NCI-H1694 (cell line): ENCODE data around the gene NIPSNAP2.
A peak's percentile ranks its signal among the peaks of the same experiment; 100 is the strongest.
"Not testable (repeated sequence)": the region's sequence is repeated elsewhere in the genome, so short reads cannot be mapped to it uniquely, and the experiment has no call there.

ENCODE experiments used
- DNase-seq: peaks from one replicate; lab custom pipeline; 2025; lab: John Stamatoyannopoulos, UW

The NIPSNAP2 gene

DNA sequence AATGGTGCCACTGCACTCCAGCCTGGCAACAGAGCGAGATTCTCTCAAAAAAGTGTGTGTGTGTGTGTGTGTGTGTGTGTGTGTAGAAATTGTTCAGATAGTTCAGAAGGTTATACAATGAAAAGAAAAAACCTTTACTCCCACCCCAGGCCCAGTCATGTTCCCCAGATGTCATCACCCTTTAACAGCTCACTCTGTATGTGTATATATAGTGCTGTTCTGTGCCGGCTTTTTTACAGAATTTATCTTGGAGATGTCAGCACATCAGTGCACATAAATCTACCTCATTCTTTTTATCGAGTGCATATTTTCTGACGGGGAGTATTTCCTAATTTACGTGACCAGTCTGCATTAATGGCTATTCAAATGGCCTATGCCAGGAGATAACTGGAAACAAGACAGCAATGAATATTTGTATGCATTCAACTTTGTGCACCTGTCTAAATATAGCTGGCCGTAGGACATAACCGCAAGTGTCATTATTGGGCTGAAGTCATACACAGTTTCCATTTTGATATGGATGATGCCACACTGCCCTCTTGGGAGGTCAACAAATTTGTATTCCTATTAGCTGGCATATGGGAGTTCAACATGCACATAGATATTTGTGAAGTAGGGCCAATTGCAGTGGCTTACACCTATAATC, 11.7 kb downstream of the NIPSNAP2 start:
- DNase-seq, result no peak

DNA sequence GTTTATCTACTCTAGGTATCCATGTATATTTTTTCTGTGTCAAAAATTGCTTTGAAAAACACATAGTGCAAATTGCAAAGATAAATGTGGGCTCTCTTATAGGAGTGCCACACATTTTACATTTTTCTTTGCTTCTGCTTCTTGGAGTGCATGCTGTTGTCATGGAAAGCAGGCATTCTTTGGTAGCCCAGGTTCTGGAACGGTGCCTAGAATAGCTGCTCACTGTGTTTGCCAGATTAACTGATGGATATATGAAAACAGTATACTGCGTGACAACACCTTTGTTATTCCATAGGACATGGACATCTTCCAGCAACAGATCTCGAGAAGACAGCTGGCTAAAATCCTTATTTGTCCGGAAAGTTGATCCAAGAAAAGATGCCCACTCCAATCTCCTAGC, 13.4 kb downstream of the NIPSNAP2 start:
- peak; percentile 48 for DNase-seq

DNA sequence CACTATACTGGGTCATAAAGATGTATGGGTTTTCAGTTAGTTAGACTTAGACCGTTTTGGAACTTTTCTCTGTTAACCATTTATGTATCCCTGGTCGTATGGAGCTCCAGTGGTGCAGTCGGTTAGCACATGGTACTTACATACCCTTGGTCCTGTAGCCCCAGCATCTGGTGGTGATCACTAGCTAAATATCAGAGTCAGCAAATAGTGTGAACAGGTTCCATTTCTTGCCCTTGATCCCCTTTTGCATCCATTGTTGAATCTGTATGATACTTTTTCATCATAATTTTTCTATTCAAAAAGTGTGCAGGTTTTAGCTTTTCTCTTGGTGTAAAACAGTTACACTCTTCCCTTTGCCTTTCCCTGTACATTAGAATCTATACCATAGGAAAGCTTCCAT, 15.9 kb downstream of the NIPSNAP2 start:
- DNase-seq, result no peak

DNA sequence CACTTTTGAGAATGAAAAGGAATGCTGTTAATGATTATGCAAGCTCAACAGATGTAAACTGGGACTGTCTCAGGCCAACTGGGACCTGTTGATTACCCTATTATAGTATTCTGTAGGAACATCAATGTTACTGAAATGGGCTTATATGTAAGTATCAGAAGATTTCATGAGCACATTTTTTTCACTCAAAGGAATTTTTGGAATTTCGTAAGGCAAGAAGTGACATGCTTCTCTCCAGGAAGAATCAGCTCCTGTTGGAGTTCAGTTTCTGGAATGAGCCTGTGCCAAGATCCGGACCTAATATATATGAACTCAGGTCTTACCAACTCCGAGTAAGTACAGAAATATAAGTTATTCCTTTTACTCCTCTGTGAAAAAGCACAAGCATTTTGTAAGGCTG, 19.2 kb downstream of the NIPSNAP2 start:
- DNase-seq, result no peak

DNA sequence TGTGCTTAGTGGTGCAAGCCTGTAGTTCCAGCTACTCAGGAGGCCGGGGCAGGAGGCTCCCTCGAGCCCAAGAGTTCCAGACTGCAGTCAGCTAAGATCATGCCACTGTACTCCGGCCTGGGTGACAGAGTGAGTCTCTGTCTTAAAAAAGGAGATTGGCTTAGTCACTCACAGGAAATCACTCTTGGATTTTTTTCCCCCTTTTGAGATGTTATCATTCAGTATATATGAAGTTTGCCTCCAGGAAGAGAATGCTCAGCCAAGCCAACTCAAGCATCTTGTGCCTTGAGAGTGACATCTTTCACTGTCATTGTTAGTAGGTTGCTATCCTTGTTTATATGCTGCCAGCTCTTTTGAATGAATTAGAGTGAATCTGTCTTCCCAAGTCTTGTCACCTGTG, 28.0 kb downstream of the NIPSNAP2 start:
- DNase-seq, result no peak

DNA sequence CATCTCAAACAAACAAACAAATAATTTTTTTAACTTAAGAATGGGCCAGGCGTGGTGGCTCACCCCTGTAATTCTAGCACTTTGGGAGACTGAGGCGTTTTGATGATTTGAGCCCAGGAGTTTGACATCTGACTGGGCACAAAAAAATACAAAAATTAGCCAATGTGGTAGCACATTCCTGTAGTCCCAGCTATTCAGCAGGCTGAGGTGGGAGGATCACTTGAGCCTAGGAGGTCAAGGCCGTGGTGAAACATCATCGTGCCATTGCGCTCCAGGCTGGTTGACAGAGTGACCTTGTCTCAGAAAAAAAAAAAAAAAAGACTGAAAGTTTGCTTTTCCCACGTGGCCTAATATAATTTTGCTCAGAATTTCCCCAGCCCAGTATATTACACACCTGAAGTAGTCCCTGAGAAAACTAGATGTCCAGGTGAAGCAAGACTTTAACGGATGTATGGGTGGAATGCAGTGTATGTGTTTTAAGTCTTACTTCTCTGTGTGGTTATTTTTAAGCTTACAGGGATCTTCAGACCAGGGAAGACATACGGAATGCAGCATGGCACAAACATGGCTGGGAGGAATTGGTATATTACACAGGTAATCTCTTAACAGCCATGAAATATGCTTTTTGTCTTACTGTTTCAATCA, 32.6 kb downstream of the NIPSNAP2 start:
- no peak for DNase-seq

DNA sequence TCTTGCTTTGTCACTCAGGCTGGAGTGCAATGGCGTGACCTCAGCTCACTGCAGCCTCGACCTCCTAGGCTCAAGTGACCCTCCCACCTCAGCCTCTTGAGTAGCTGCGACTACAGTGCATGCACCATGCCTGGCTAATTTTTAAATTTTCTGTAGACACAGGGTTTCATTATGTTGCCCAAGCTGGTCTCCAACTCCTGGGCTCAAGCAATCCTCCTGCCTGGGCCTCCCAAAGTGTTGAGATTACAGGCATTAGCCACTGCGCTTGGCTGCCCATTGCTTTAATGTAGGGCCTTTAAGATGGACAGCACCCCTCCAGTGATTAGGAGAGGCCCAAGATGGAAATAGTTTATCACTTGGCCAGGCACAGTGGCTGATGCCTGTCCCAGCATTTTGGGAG, 39.4 kb downstream of the NIPSNAP2 start:
- DNase-seq, result no peak

DNA sequence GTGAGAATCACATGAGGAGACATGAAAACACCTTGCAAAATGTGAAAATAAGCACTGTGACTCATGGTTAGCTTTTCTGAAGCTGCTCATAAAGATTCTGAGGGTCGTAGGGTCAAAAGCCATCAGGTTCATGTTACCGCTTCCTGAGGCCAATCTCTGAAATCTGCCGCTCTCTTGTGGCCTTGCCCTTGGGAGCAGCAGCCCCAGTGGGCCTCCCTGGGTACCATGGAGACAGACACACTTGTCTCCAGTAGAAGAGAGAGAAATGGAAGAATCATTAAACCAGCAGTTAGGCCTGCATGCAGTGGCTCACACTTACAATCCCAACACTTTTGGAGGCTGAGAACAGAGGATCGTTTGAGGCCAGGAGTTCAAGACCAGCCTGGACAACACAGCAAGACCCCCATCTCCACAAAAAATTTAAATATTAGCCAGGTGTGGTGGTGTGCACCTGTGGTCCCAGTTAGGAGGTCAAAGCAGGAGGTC, 42.8 kb downstream of the NIPSNAP2 start:
- DNase-seq, result no peak

DNA sequence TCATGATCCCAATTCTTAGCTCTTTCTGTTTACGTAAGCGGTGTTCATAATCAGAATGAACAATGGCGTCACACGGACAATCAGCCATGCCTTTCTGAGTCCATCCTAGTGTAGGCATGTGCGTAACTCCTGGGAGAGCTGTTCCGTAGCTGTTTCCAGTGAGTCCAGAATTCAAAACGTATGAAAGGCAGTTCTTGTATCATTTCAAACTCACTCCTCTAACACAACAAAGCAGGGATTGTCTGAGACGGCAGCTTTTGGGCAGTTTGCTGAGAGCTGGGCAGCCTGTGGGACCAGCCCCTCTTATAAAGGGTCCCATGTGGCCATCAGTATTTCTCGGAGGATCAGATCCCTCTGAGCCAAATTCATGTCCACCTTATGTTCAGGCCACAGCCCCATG, 43.5 kb downstream of the NIPSNAP2 start:
- no peak for DNase-seq

DNA sequence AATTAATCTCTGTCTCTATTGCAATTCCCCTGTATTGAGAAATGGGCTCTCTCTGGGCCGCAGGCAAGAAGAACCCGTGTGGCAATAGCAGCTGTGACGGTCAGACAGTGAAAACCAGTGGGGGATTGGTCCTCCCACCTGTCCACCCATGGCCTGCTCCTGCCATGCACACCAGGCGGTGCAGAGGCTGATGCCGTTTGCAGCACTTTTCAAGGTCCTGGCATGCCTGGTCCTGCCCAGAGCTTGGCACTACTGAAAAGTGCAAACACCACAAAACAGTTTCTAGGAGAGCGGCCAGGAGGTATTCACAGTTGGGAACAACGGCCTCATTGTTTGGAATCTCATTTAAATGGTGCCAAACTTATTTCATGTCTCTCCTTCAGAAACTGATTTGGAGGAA, 45.3 kb downstream of the NIPSNAP2 start:
- DNase-seq, result peak; percentile 73

DNA sequence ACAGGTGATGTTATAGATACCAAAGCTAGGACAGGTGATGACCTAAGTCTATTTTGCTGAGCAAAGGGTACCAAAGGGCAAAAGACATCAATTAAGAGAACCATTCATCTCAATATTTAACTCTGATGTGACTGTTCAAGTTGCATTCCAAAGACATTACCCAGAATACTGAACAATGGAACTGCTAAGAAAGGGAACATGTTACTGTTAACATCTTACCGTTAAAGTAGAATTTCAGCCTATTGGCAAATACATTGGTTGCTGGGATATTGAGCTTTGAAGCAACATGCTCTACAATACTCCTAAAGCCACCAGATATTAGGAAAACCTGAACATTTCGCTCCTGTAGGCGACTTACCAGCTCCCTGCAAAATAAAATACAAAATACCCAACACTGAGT, 52.6 kb downstream of the NIPSNAP2 start:
- DNase-seq, result not testable (repeated sequence)

DNA sequence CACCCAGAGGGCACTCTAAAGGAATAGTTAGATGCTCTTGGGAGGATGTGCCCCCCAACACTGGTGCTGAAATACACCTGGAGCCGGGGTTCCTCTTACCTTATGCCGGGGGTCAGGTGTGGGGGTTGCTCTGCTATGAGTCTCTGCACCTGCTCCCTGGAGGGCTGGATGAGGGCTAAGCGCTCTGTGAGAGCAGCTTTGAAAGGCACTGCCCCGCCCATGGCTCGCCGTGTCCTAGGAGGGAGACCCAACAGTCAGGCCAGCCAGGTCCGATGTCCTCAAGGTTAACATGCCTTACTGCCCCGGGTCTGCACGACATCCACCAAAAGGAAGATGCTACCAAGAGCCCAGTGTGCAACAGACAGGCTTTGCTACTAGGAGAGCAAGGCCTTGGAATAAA, 55.1 kb downstream of the NIPSNAP2 start:
- no peak for DNase-seq

DNA sequence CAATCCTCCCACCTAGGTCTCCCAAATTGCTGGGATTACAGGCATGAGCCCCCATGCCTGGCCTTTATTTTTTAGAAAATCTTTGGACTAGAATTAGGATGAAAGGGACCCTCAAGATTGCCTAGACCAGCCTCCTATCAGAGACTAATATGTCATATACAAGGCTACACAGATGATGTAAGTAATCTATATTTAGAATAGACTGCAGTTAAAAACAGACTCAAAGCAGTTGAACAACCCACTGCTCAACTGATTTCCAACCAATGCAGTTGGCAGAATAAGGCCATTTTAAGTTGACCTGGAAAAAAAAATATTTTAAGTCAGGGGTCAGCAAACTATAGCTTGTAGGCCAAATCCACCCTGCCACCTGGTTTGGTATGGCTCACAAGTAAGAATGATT, 59.1 kb downstream of the NIPSNAP2 start:
- no peak for DNase-seq

DNA sequence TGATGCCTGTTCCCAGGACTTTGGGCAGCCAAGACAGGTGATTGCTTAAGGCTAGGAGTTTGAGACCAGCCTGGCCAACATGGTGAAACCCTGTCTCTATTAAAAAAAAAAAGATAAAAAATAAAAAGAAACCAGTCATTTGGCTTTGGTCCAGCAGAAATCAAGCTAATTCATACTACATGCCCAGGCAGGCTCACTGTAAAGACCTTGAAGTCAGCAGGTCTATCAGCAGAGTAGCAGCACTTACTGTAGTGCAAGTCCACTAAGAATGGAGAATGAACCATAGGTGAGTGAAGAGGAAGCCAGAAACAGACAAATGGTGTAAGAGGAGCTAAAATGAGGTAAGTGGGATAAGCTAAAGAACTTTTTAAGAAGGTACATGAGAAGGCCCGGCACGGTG, 62.2 kb downstream of the NIPSNAP2 start:
- no peak for DNase-seq

DNA sequence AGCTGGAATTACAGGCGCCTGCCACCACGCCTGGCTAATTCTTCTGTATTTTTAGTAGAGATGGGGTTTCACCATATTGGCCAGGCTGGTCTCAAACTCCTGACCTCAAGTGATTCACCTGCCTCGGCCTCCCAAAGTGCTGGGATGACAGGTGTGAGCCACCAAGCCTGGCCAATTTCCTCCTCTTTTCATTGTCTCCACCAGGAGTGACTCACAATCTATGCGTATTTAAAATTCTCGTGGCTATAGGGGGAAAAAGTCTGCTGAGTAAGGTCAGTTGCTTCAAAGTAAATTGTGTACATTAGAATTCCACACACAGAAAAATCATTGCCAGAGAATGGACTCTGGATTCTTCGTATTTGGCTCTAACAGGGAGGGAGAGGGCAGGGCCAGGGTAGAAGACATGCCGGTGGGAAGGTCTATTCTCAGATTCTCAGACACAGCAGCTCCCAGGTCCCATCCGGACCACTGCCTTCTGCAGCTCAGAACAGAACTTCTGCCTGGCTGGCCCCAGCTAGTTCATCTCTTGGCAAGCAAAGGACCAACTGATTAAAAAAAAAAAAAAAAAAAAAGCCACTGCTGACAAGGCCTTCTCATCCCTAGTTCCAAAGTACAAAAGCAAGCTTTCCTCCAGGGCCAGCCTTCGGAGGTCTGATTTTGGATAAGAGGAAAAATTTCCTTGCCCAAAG, 64.7 kb downstream of the NIPSNAP2 start:
- no peak for DNase-seq

DNA sequence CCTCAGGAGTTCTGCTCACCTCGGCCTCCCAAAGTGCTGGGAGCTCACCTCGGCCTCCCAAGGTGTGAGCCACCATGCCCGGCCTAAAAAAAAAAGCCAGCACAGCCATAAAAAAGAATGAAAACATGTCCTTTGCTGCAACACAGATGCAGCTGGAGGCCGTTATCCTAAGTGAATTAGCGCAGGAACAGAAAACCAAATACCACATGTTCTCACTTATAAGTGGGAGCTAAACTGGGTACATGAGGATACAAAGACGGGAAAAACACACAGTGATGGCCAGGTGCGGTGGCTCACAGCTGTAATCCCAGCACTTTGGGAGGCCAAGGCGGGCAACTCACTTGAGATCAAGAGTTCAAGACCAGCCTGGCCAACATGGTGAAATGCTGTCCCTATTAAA, 66.0 kb downstream of the NIPSNAP2 start:
- no peak for DNase-seq

DNA sequence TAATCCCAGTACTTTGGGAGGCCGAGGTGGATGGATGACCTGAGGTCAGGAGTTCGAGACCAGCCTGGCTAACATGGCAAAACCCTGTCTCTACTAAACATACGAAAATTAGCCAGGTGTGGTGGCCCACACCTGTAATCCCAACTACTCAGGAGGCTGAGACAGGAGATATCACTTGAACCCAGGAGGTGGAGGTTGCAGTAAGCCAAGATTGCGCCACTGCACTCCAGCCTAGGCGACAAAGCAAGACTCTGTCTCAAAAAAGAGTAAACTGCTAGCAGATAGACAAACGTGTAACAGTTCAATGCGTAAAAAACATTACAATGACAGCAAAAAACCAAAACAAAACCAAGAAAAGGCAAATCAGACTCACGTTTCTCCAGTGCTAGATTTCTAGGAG, 67.2 kb downstream of the NIPSNAP2 start:
- DNase-seq, result not testable (repeated sequence)

DNA sequence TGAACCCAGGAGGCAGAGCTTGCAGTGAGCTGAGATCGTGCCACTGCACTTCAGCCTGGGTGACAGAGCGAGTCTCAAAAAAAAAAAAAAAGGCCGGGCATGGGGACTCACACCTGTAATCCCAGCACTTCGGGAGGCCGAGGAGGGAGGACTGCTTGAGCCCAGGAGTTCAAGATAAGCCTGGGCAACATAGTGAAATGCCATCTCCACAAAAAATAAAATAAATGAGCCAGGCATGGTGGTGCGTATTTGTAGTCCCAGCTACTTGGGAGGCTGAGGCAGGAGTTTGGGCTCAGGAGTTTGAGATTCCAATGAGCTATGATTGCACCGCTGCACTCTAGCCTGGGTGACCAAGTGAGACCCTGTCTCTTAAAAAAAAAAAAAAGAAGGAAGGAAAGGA, 68.2 kb downstream of the NIPSNAP2 start:
- DNase-seq, result not testable (repeated sequence)

DNA sequence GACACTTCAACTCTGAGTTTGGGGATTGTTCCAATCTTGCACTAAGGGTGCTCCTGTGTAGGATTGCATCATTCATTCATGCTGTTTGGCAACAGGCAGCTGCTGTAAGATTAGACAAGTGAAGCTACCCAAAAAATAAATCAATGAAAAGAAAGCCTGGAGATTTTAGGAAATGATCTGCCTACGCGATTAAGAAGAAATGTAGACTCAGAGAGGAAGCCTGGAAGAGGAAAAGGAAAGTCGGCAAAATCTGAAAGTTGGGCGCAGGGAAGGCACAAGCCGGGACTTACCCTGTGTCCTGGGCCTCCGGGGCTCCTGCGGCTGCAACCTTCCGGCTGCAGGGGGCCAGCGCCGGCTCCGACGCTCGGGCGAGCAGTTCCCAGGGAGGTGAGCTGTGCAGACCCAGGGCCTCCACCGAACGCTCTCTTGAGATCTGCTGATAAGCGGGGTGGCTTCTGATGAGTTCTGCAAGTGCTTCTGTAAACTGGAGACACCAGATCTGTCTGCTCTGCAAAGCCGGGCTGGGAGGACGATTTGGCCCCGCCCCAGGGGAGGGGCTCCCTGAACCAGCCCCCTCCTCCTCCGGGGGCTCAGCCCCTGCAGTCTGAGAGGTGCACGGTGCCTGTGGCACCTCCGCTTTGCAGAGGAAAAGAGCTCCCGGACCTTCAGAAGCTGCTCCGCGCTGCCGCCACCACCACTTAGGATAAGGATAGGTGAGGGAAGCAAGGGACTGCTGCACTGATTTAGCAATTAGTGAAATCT, 69.5 kb downstream of the NIPSNAP2 start:
- peak; percentile 41 for DNase-seq

DNA sequence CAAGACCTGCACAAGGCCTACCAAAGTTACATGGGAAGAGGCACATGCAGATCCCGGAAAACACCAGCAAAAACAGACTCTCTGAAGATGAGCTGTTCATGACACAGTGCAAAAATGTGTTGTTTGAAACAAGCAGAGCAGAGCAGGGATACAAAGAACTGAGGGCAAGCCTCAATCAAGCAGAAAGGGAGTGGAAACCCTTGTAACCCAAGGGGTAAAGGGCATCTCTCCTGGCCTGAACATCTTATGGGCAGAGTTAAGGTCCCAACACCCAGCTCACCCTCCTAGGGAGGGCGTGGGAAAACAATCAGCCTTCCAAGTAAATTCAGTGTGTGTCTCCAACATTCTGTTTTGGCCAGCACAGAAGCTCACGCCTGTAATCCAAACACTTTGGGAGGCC, 76.3 kb downstream of the NIPSNAP2 start:
- DNase-seq, result no peak

DNA sequence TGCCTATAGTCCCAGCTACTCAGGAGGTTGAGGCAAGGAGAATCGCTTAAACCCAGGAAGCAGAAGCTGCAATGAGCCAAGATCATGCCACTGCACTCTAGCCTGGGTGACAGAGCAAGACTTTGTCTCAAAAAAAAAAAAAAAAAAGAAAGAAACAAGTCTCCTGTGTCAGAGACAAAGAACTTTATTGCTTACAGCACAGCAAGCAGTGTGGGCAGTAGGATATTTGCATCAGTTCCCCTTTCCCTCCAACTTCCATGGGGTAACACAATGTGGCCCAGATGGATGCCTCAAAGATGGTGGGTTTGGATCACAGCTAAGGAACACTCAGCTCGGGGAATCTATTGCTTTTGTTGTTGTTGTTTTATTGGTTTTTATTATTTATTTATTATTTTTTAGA, 81.4 kb downstream of the NIPSNAP2 start:
- not testable (repeated sequence) for DNase-seq

DNA sequence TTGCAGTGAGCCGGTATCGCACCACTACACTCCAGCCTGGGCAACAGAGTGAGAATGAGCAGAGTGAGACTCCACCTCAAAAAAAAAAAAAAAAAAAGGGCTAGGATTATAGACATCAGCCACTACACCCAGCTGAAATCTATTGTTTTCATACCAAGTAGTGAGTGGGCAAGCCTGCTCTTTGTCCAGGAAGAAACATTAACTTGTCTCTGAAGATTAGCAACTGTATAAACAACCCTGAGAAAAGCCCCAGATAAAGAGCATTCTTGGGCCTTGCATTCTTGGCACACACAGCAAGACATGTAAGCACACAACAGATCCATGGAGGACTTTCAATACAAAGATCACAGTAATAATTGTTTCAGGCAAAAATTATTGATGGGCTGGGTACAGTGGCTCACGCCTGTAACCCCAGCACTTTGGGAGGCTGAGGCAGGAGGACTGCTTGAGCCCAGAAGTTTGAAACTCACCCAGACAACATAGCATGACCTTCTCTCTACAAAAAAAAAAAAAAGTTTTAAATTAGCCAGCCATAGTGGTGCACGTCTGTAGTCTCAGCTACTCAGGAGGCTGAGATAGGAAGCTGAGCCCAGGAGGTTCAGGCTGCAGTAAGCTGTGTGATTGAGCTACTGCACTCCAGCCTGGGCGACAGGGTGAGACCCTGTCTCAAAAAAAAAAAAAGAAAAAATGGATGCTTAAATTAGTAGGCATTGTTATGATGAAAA, 82.5 kb downstream of the NIPSNAP2 start:
- DNase-seq, result no peak
